K562 (cell line): ENCODE measurements around the gene GRAMD4. TPM values are rescaled to one million over a fixed set of nuclear protein-coding genes. Genes with fewer than 3 reads are reported as not detected.

Source experiments
- ATAC-seq: fragments of 200-7000 bp; cut with Tn5 transposase; 3 replicates; pipeline ENCODE4 v1.9.1; 2020; ENCODE audit warnings: moderate library complexity
- BruUV-seq: library from RNA; stranded (reverse); fragments of 400-500 nt; replicated peaks from 2 replicates; lab custom pipeline; 2021; lab: Mats Ljungman, UMichigan
- CTCF ChIA-PET: fragments of 300-600 bp; formaldehyde crosslinking; extraction: SDS; loops from one replicate; lab custom pipeline; 2021; ENCODE audit warnings: low intra/inter-chr PET ratio; lab: Yijun Ruan, JAX
- POLR2A ChIA-PET: fragments of 300-600, 350-650 bp; sonication (Branson Sonifier 250); formaldehyde crosslinking; extraction: SDS; loops from one replicate; lab custom pipeline; 2021; ENCODE audit warnings: antibody characterized with exemption, inconsistent platforms; lab: Yijun Ruan, JAX
- DNase-seq, 4 experiments: peaks; one replicate each; pipeline versions ENCODE4 v3.0.0 to v3.0.0-alpha.2; 2011 to 2018; ENCODE audit warnings: low spot score in 3 of 4, mixed read lengths in 3 of 4; ENCODE audit errors: extremely low read depth in 1 of 4
- FAIRE-seq: peaks from 2 replicates; lab custom pipeline; 2011; peaks lifted over from hg19 to GRCh38; lab: Jason Lieb, UNC
- H2AFZ ChIP-seq: 2 replicates; pipeline ENCODE4 v1.6.0; 2011; ENCODE audit warnings: low read depth, low read length, control low read depth, inconsistent platforms
- H3K27ac ChIP-seq: fragments of 200-600 bp; 3 replicates; pipeline ENCODE4 v1.8.0; 2011; ENCODE audit warnings: low read depth, mild to moderate bottlenecking, control low read depth, inconsistent platforms, low read length, moderate library complexity, mixed read lengths; ENCODE audit errors: extremely low read depth
- H3K27me3 ChIP-seq, 2 experiments: fragments of 300-600 bp in 1 of 2; 2 replicates in 1 of 2; 3 replicates in 1 of 2; pipeline versions ENCODE4 v1.6.0 to v1.8.0; 2011; ENCODE audit warnings: inconsistent platforms in 2 of 2, low read length in 2 of 2, mild to moderate bottlenecking in 1 of 2, mixed read lengths in 1 of 2, moderate library complexity in 1 of 2; ENCODE audit not compliant: control insufficient read depth in 2 of 2, insufficient read depth in 2 of 2
- H3K36me3 ChIP-seq: fragments of 300-600 bp; 3 replicates; pipeline ENCODE4 v1.8.0; 2011; ENCODE audit warnings: mild to moderate bottlenecking, low read length, inconsistent platforms; ENCODE audit not compliant: control insufficient read depth, insufficient read depth
- H3K4me1 ChIP-seq, 2 experiments: fragments of 200-600 bp in 1 of 2; replicated peaks in 1 of 2; 2 replicates in 1 of 2; 3 replicates in 1 of 2; pipeline versions ENCODE4 v1.5.1 to v1.8.0; 2011; ENCODE audit warnings: inconsistent platforms in 2 of 2, low read length in 2 of 2, mild to moderate bottlenecking in 1 of 2, mixed read lengths in 1 of 2, moderate library complexity in 1 of 2; ENCODE audit not compliant: control insufficient read depth in 2 of 2, insufficient read depth in 2 of 2
- H3K4me2 ChIP-seq: 2 replicates; pipeline ENCODE4 v1.6.1; 2011; ENCODE audit warnings: low read length, control low read depth, inconsistent platforms, mixed read lengths; ENCODE audit not compliant: insufficient read depth
- H3K4me3 ChIP-seq: fragments of 200-600 bp; sonication (generic), shearing (Covaris generic); 2 replicates; pipeline ENCODE4 v1.5.1; 2016; ENCODE audit warnings: control low read depth, inconsistent platforms
- H3K79me2 ChIP-seq: fragments of 200-600 bp; 3 replicates; pipeline ENCODE4 v1.8.0; 2011; ENCODE audit warnings: low read length, inconsistent platforms; ENCODE audit not compliant: control insufficient read depth, insufficient read depth
- H3K9ac ChIP-seq, 2 experiments: 2 replicates each; pipeline versions ENCODE4 v1.6.0 to v1.6.1; 2011; ENCODE audit warnings: low read depth in 2 of 2, low read length in 2 of 2, control low read depth in 1 of 2, inconsistent platforms in 1 of 2, mild to moderate bottlenecking in 1 of 2, mixed read lengths in 1 of 2; ENCODE audit not compliant: insufficient read depth in 1 of 2
- H3K9me1 ChIP-seq: one replicate; pipeline ENCODE4 v1.6.0; 2011; ENCODE audit warnings: inconsistent platforms, mild to moderate bottlenecking, low read length, moderate library complexity; ENCODE audit not compliant: control insufficient read depth, insufficient read depth
- H3K9me3 ChIP-seq: replicated peaks from 2 replicates; pipeline ENCODE4 v1.5.1; 2011; ENCODE audit warnings: low read depth, low read length, inconsistent platforms; ENCODE audit not compliant: control insufficient read depth, insufficient read depth
- H4K20me1 ChIP-seq: replicated peaks from 2 replicates; pipeline ENCODE4 v1.6.1; 2011; ENCODE audit warnings: low read length, inconsistent platforms, mixed read lengths; ENCODE audit not compliant: control insufficient read depth, insufficient read depth
- CC2D1A ChIP-seq: fragments of 450-650 bp; IDR thresholded peaks from 2 replicates; pipeline ENCODE4 v1.6.1; 2017; ENCODE audit warnings: mild to moderate bottlenecking
- SNIP1 ChIP-seq: fragments of 450-650 bp; IDR thresholded peaks from 2 replicates; pipeline ENCODE4 v1.7.1; 2017; ENCODE audit warnings: low read depth, mild to moderate bottlenecking
- WGBS: fragments of 100-300 bp; shearing (Covaris generic); methylation state at CpG from one replicate; pipeline ENCODE4 v1.1.6; 2016; ENCODE audit warnings: low coverage, mixed read lengths; ENCODE audit not compliant: insufficient coverage; ENCODE audit errors: missing lambda C conversion rate; 5-methylcytosine and 5-hydroxymethylcytosine counted together
- in situ Hi-C: fragments of 300-500 bp; cut with MboI; formaldehyde crosslinking; loops from 4 replicates; pipeline ENCODE4 v1.15.0; 2018; ENCODE audit warnings: inconsistent platforms, mixed read lengths
- intact Hi-C: fragments of 100-400 bp; cut with micrococcal nuclease; formaldehyde crosslinking; loops from 2 replicates; pipeline ENCODE4 v1.14.2; 2022
- polyA plus RNA-seq, 8 experiments: library from polyadenylated mRNA; depleted of rRNA in 4 of 8; stranded (reverse) in 5 of 8; unstranded in 3 of 8; fragments of >200 nt; fragmentation: Nextera tagmentation in 2 of 8; fragmentation: Illumina TruSeq in 1 of 8; extraction: Ambion mirVana in 2 of 8; extraction: Trizol in 1 of 8; gene quantifications; 2 replicates each; pipeline versions ENCODE4 v1.2.1 to v1.2.3, GENCODE V29; 2011 to 2014; ENCODE audit warnings: inconsistent platforms in 1 of 8, missing spikeins in 1 of 8
- total RNA-seq, 7 experiments: library from RNA; depleted of rRNA in 6 of 7; stranded (reverse); fragments of >200 nt in 6 of 7; fragmentation: Illumina TruSeq in 2 of 7; extraction: Trizol in 2 of 7; gene quantifications; 2 replicates each; pipeline versions ENCODE4 v1.2.1 to v1.2.3, GENCODE V29; 2011 to 2021; ENCODE audit warnings: low replicate concordance in 1 of 7

GRAMD4 gene
- total and polyA plus RNA-seq, 9 of the 15 experiments (the other 6 are each of a cell fraction or from before 2014, with no cell fraction given), result 0.18 to 44.8 (median 18.6) TPM

GRCh38 chr22:46728470-46728869 lies 108.3 kb downstream of the GRAMD4 start:
- H2AFZ ChIP-seq, result no peak overlapping the region
- H3K36me3 ChIP-seq, result 0 out of 3 replicates have a peak, but pooled peaks cover 2% of the 10 kb centered on the region
- H3K9ac ChIP-seq, result peak overlapping the region in 1 of 2 experiments; percentile 64; a peak in 2 of 4 replicates
- H3K4me1 ChIP-seq, result peaks cover 0 to 19% of the 10 kb centered on the region in 2 experiments; a peak in 2 of 5 replicates
- WGBS, result 90% methylated on average over 3 of the region's 11 CpGs
- in situ Hi-C loops (no loop called here), intact Hi-C loops (no loop called here)
- BruUV-seq, result no TSS peak
- no peak for FAIRE-seq
- no peak overlapping the region for H3K4me2 ChIP-seq
- POLR2A ChIA-PET, result interaction anchor here (1.0 kb wide), 1 partner anchor 34 kb away, joined by 3 read pairs; the partner anchor contains the start of gene TBC1D22A
- no peaks in the 10 kb centered on the region for H3K27me3 ChIP-seq
- H4K20me1 ChIP-seq, result no peaks in the 10 kb centered on the region
- no peak for ATAC-seq
- no peak for DNase-seq
- H3K27ac ChIP-seq, result no peak overlapping the region
- no peaks in the 10 kb centered on the region for H3K9me3 ChIP-seq
- TF ChIP-seq CC2D1A (no peak), SNIP1 (no peak)
- TF ChIP-seq, all 486 proteins: peak for 0
- no peaks in the 10 kb centered on the region for H3K9me1 ChIP-seq
- CTCF ChIA-PET, result no interaction called here
- no peaks in the 10 kb centered on the region for H3K79me2 ChIP-seq
- no peak overlapping the region for H3K4me3 ChIP-seq

Other genes starting within 250 kb of the GRAMD4 start
- gene CELSR1, start 82.8 kb upstream of the GRAMD4 start, total RNA-seq (2014; rRNA removed), result not detected in 2 replicates
- gene CELSR1, start 82.8 kb upstream of the GRAMD4 start, total RNA-seq (2014; rRNA removed; fragmentation: Illumina TruSeq; extraction: Trizol), result not detected in 2 replicates
- gene CELSR1, start 82.8 kb upstream of the GRAMD4 start, total RNA-seq (2015; rRNA removed; fragmentation: Illumina TruSeq; extraction: Trizol), result not detected in 2 replicates
- 0.04 and 0.09 TPM in 2 replicates for gene CELSR1, start 82.8 kb upstream of the GRAMD4 start, total RNA-seq (2021)
- not detected in 2 replicates for gene CELSR1, start 82.8 kb upstream of the GRAMD4 start, polyA plus RNA-seq (2011; rRNA removed)
- not detected in 2 replicates for gene CELSR1, start 82.8 kb upstream of the GRAMD4 start, polyA plus RNA-seq (2014; fragmentation: Illumina TruSeq; extraction: Trizol)
- under 1 TPM in 1 of 2 experiments, not detected in 1; under 0.01 TPM for gene CELSR1, start 82.8 kb upstream of the GRAMD4 start, polyA plus RNA-seq (2014; fragmentation: Nextera tagmentation; extraction: Ambion mirVana)
- gene CELSR1, start 82.8 kb upstream of the GRAMD4 start, polyA plus RNA-seq (2014; rRNA removed), result not detected in 2 replicates
- gene CERK, start 117.9 kb downstream of the GRAMD4 start, total RNA-seq (2014; rRNA removed), result 10.7 and 12.2 TPM in 2 replicates
- 7.3 and 8.0 TPM in 2 replicates for gene CERK, start 117.9 kb downstream of the GRAMD4 start, total RNA-seq (2014; rRNA removed; fragmentation: Illumina TruSeq; extraction: Trizol)
- gene CERK, start 117.9 kb downstream of the GRAMD4 start, total RNA-seq (2015; rRNA removed; fragmentation: Illumina TruSeq; extraction: Trizol), result 14.5 and 14.9 TPM in 2 replicates
- gene CERK, start 117.9 kb downstream of the GRAMD4 start, total RNA-seq (2021), result 9.9 and 12.5 TPM in 2 replicates
- gene CERK, start 117.9 kb downstream of the GRAMD4 start, polyA plus RNA-seq (2011; rRNA removed), result 11.8 and 12.7 TPM in 2 replicates
- gene CERK, start 117.9 kb downstream of the GRAMD4 start, polyA plus RNA-seq (2014; fragmentation: Illumina TruSeq; extraction: Trizol), result 8.0 and 8.7 TPM in 2 replicates
- 1 to 10 TPM; 1.1 to 1.3 TPM for gene CERK, start 117.9 kb downstream of the GRAMD4 start, polyA plus RNA-seq (2014; fragmentation: Nextera tagmentation; extraction: Ambion mirVana)
- gene CERK, start 117.9 kb downstream of the GRAMD4 start, polyA plus RNA-seq (2014; rRNA removed), result 8.3 and 8.6 TPM in 2 replicates
- gene TBC1D22A, start 142.3 kb downstream of the GRAMD4 start, total RNA-seq (2014; rRNA removed), result 5.2 and 8.2 TPM in 2 replicates
- 1.9 and 2.4 TPM in 2 replicates for gene TBC1D22A, start 142.3 kb downstream of the GRAMD4 start, total RNA-seq (2014; rRNA removed; fragmentation: Illumina TruSeq; extraction: Trizol)
- gene TBC1D22A, start 142.3 kb downstream of the GRAMD4 start, total RNA-seq (2015; rRNA removed; fragmentation: Illumina TruSeq; extraction: Trizol), result 3.1 and 3.3 TPM in 2 replicates
- gene TBC1D22A, start 142.3 kb downstream of the GRAMD4 start, total RNA-seq (2021), result 11.5 and 12.6 TPM in 2 replicates
- 7.5 and 10.0 TPM in 2 replicates for gene TBC1D22A, start 142.3 kb downstream of the GRAMD4 start, polyA plus RNA-seq (2011; rRNA removed)
- 5.6 and 5.8 TPM in 2 replicates for gene TBC1D22A, start 142.3 kb downstream of the GRAMD4 start, polyA plus RNA-seq (2014; fragmentation: Illumina TruSeq; extraction: Trizol)
- under 1 TPM; 0.20 to 0.34 TPM for gene TBC1D22A, start 142.3 kb downstream of the GRAMD4 start, polyA plus RNA-seq (2014; fragmentation: Nextera tagmentation; extraction: Ambion mirVana)
- 7.1 and 7.9 TPM in 2 replicates for gene TBC1D22A, start 142.3 kb downstream of the GRAMD4 start, polyA plus RNA-seq (2014; rRNA removed)